ENCODE data around the gene FAM184A. TPM values are rescaled to one million over a fixed set of nuclear protein-coding genes. Genes with fewer than 3 reads are reported as not detected.

The FAM184A gene
- total and polyA plus RNA-seq, 2 of the 13 experiments (the other 11 are each of a cell fraction or from before 2014, with no cell fraction given): 7.0 to 18.0 TPM

DNA sequence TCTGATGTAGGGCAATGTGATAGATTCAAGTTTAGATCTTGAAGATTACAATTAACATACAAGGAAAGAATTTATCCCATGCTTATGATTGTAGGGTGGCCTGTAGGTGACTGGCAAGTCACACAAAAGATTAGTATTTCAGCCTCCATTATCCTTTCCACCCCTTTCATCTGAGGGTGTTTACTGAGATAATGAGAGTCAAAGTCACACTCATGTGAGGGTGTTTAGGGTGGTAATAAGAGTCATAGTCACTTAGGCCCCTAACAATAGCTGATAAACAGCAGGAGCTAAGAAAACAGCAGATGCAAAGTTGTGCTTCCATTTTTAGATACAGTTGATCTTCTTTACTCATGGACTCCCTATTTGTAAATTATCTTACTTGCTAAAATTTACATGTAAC, 11.4 kb downstream of the FAM184A start (continued):
- TF ChIP-seq, protein P1, sequence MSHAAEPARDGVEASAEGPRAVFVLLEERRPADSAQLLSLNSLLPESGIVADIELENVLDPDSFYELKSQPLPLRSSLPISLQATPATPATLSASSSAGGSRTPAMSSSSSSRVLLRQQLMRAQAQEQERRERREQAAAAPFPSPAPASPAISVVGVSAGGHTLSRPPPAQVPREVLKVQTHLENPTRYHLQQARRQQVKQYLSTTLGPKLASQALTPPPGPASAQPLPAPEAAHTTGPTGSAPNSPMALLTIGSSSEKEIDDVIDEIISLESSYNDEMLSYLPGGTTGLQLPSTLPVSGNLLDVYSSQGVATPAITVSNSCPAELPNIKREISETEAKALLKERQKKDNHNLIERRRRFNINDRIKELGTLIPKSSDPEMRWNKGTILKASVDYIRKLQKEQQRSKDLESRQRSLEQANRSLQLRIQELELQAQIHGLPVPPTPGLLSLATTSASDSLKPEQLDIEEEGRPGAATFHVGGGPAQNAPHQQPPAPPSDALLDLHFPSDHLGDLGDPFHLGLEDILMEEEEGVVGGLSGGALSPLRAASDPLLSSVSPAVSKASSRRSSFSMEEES (CRISPR knock-in tag; IDR thresholded peaks at IDR 0.05): no peak
- TF ChIP-seq ZNF652 (CRISPR knock-in tag; IDR thresholded peaks at IDR 0.05; ENCODE audit: borderline replicate concordance, low read depth) (no peak), ZNF703 (CRISPR knock-in tag; IDR thresholded peaks at IDR 0.05; ENCODE audit: borderline replicate concordance) (no peak), EED (CRISPR knock-in tag; IDR thresholded peaks at IDR 0.05) (no peak), HES4 (CRISPR knock-in tag; IDR thresholded peaks at IDR 0.05; ENCODE audit: borderline replicate concordance) (no peak), SMAD9 (CRISPR knock-in tag; IDR thresholded peaks at IDR 0.05) (no peak), ZNF260 (CRISPR knock-in tag; IDR thresholded peaks at IDR 0.05; ENCODE audit: borderline replicate concordance, low read depth) (no peak)

DNA sequence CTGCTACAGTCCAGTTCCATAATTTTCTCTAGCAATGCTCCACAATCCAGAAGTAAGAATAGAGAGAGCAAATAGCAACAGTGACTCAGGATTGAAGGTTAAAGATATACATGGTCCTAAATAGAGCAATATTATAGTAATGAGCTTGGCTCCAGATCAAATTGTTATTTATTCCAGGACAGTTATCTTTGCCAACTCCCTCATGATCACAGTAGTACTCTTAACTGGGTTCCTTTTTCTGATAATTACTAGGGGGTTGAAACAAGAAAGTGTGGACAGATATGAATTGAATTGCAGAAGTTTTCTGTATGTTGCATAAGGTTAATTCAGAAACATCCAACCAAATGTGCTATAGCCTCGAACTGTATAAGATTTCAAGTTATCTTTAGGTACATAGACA, 11.9 kb downstream of the FAM184A start:
- no peaks in the 10 kb centered on the region for H3K36me3 ChIP-seq (replicated peaks in 1 of 2; ENCODE audit: control insufficient read depth in 1 of 2, insufficient read depth in 2 of 2, low read length in 2 of 2)
- in situ Hi-C loops (cut with HindIII; ENCODE audit: extremely low pct_ligation_motif_present, low pct_unique_long_range_greater_than_20kb): no loop called here
- no peak for FAIRE-seq
- ATAC-seq: no peak
- no peak for TF ChIP-seq MXD4 (CRISPR knock-in tag; IDR thresholded peaks at IDR 0.05)
- peak; percentile 74; the same call in 1 of the 2 replicates for TF ChIP-seq RFX5 (IDR thresholded peaks at IDR 0.05; ENCODE audit: low read depth, low read length)
- no peak overlapping the region for H3K9ac ChIP-seq (ENCODE audit: insufficient read depth, low read depth, low read length)
- no peaks in the 10 kb centered on the region for H3K27me3 ChIP-seq (ENCODE audit: control insufficient read depth in 1 of 2, insufficient read depth in 2 of 2, low read length in 2 of 2)
- no peak for DNase-seq (ENCODE audit: low spot score)
- H3K79me2 ChIP-seq (ENCODE audit: insufficient read depth, low read length): no peaks in the 10 kb centered on the region
- no peak overlapping the region for H3K4me3 ChIP-seq (replicated peaks in 1 of 3; ENCODE audit: insufficient read depth in 1 of 3, low read depth in 2 of 3, low read length in 3 of 3)
- no peak overlapping the region for H3K4me2 ChIP-seq (ENCODE audit: low read depth, low read length)
- H4K20me1 ChIP-seq (ENCODE audit: insufficient read depth, low read length): no peaks in the 10 kb centered on the region
- ChIA-PET CTCF (ENCODE audit: low intra/inter-chr PET ratio, low total read pairs) (no interaction called here), POLR2A (no interaction called here)
- intact Hi-C loops (cut with micrococcal nuclease; ENCODE audit: unreplicated experiment): no loop called here
- no peak overlapping the region for H2AFZ ChIP-seq (ENCODE audit: low read length)
- no TSS peak for BruUV-seq (replicated peaks)
- peaks cover 6% of the 10 kb centered on the region for H3K4me1 ChIP-seq (ENCODE audit: insufficient read depth, low read length)
- no peaks in the 10 kb centered on the region for H3K9me3 ChIP-seq (ENCODE audit: low read length)
- WGBS (ENCODE audit: low lambda C conversion rate): 81% methylated on average over 1 of the region's 1 CpG
- H3K27ac ChIP-seq (ENCODE audit: extremely low read length, insufficient read depth, low read length): no peak overlapping the region
